K562 (cell line): ENCODE measurements around the gene PITPNC1.

Source experiments
- CTCF ChIP-seq, 3 experiments: IDR thresholded peaks in 2 of 3; conservative IDR thresholded peaks in 1 of 3; 2 replicates each; pipeline ENCODE4 v1.5.1; 2011 to 2012; ENCODE audit warnings: low read length in 3 of 3, mild to moderate bottlenecking in 3 of 3, control low read depth in 2 of 3, improper control_type of control experiment in 1 of 3, inconsistent platforms in 1 of 3, low read depth in 1 of 3, mixed read lengths in 1 of 3, moderate library complexity in 1 of 3; ENCODE audit not compliant: insufficient read depth in 2 of 3
- FOXK1 ChIP-seq: sonication (generic); formaldehyde crosslinking; IDR thresholded peaks from 2 replicates; pipeline ENCODE4 v1.8.0; 2022; ENCODE audit warnings: missing genetic modification reagents, mild to moderate bottlenecking, borderline replicate concordance
- RBBP5 ChIP-seq: fragments of 200-600 bp; sonication (generic); IDR thresholded peaks from 2 replicates; pipeline ENCODE4 v1.6.1; 2012; ENCODE audit warnings: borderline replicate concordance, mild to moderate bottlenecking, low read length, control low read depth, inconsistent platforms; ENCODE audit not compliant: insufficient read depth, poor library complexity, severe bottlenecking

GRCh38 chr17:67520252-67520906 is 143.3 kb downstream of the PITPNC1 start:
- no peak for TF ChIP-seq FOXK1
- no peak for TF ChIP-seq CTCF (IDR thresholded peaks at IDR 0.05 in 2 of 3, conservative IDR thresholded peaks at IDR 0.05 in 1 of 3; ENCODE audit: insufficient read depth in 2 of 3, low read depth in 1 of 3, low read length in 3 of 3)
- TF ChIP-seq RBBP5 = no peak
